ENCODE results near the gene CYP3A5.

DNA sequence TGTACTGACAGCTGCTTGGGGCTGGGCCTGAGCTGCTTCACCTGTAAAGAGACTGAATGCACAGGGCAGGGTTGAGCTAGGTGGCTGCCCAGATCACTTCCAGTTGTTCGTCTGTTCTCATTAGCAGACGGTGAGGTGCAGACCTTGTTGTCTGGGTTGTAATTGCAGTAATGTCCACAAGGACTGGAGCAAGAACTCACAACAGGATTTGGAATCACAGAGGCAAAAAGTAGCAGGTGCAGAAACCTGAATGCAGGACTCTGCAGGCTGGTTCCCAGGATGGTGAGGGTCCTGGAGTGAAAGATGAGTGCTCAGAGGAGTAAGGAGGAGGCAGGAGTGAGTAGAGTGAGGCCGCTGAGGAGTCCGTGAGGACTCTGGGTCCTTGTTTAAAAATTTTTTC is 53.8 kb downstream of the CYP3A5 start:
- no peak for TF ChIP-seq CTCF (IDR thresholded peaks at IDR 0.05)
- TF ChIP-seq EP300 (IDR thresholded peaks at IDR 0.05), result no peak

Measured in esophagus muscularis mucosa (tissue), 3 donors.